ENCODE data around the gene MDFIC2.
"Not testable (repeated sequence)": the region's sequence is repeated elsewhere in the genome, so short reads cannot be mapped to it uniquely, and the experiment has no call there.

MDFIC2 gene

DNA sequence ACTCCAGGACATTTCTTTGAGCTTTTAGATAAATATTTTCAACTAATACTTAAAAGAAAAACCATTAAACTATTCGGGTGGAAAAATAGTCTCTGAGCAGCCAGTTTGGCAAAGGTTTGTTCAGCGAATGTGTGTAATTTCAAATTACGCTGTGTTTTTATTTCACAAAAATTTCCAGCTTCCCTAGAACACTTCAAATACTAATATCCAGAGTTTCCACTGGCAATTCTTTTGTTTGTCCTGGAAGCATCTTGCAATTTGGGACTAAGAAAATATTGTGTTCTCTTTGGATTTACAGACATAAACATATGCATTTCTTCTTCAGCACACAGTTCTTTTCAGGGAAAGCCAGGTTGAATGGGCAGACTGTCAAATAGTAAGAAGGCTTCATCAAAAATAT lies 61.9 kb downstream of the MDFIC2 start:
- DNase-seq = no peak

DNA sequence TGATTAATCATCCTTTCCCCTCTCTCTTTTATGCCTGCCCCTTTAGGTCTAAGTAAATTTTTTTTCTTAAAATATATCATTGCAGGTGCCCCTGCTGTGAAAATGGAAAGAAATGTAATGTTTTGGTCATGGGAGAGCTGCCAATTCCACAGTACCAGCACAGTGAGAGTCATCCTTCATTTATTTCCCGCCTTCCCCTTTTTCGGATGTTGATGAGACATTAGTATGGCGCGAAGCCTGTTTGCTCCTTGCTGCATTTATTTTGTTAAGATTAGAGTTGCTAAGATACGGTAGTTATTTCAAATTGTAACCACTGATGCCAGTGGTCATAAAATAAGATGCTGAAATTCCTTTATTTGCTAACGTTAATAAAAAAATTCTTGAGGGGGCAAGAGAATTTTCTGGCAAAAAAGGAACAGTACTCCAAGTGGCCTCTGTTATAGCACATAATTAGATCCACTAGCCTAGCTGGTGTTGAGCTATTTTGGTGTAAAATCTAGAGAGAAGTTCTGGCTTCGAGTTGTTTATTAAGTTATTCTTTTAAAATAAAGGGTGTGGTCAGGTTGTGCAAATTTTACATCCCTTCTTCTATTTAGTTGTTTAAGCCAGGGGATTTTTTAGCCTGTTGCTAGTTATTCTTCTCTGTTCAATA lies 62.8 kb downstream of the MDFIC2 start:
- DNase-seq = no peak

DNA sequence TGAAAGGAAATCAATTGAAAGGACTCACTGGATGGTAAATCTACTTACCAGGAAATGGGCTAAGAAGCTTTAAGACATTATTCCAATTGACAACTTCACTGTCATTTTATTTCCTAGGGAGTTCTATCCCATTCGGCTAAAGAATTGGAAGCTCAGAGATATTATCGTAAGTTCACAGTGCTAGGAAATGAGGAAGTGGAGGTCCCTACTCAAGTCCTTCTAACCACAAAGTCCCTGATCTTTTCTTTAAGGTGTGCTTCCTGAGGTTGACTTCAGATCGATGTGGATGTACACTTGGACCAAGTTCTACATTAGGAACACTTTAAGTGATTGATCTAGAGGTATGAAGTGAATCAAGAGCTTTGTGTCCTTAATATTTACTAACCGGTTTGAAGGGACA lies 63.6 kb downstream of the MDFIC2 start:
- DNase-seq = no peak

DNA sequence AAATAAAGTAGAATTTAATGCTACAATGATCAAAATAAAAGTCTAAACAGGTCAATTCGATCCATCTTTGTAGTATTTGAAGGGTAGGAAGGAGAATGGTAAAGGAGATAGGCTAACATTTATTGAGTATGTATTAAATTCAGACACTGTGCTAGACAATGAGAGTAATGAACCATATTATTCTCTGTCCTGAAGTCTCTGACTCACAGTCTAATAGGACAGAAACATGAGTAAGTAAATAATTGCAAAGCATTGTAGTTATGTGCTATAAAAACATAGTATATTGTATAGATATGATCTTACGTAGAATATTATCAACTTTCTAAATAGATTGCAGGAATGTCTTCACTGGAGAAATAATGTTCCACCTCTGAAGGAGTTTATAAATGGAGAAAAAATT lies 64.5 kb downstream of the MDFIC2 start:
- DNase-seq = no peak

- no peak for DNase-seq
Observed at GRCh38 chr3:70245746-70246525, 66.5 kb downstream of the MDFIC2 start.

DNA sequence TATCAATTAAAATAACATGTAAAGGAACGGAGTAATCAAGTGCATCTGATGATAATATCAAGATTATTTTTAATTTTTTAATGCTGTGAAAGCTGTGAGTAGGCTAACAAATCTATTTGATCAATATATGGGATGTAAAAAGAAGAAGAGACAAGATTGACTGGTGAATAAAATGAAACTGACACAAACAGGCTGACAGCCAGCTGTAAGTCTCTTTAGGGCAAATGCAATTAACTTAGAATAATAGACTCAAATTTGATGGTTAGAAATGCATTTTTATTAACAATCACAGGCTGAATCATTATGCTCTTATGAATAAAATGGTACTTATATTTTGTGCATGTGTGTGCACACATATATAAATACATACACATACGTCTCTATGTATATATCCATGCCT lies 68.0 kb downstream of the MDFIC2 start:
- DNase-seq = no peak

DNA sequence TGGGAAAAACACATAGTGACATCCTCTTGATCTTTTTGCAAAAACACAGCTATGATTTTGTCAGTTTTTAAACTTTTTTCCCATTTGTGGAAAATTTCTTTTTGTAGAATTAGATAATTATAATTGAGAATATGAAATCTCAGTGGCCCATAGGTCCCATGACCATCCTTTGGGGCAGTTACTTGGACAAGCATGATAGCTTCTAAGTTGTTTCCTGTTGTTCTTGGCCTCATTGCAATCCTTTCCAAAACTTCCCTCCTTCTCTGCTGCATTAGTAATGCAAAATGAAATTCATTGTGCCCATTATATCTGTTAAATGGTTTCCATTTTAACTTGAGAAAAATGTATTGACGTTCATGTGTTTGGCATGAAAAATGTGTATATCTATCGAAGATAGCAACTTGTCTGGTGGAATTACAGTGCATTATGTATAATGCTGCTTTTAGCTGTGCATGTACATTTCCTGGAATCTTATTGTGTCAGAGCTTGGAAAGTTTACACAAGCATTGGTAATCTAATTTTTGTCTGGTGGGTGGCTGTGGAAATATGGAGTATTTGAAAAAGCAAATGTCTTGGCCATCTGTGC lies 70.0 kb downstream of the MDFIC2 start:
- no peak for DNase-seq

- no peak for DNase-seq
Observed at GRCh38 chr3:70233812-70234211, 78.6 kb downstream of the MDFIC2 start.

GRCh38 chr3:70233112-70233511 lies 79.3 kb downstream of the MDFIC2 start:
- no peak for DNase-seq

GRCh38 chr3:70231266-70231701 lies 81.2 kb downstream of the MDFIC2 start:
- DNase-seq = no peak

DNA sequence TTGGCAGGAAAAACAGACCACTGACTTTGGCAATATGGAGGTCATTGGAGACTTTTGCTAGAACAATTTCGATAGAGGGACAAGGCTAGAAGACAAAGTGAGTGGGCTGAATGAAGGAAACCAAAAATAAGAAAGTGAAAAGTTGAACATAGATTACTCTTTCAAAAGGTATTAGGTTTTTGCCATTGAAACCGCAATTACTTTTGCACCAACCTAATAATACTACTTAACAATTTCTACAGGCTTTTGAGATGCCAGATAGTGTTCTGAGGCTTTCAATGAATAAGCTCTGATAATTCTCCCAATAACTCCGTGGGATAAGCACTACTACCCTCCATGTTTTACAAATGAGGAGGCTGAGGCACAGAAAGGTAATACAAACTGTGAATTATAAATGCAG lies 85.0 kb downstream of the MDFIC2 start:
- DNase-seq = no peak

GRCh38 chr3:70225146-70225545 lies 87.3 kb downstream of the MDFIC2 start:
- no peak for DNase-seq

GRCh38 chr3:70224337-70224736 lies 88.1 kb downstream of the MDFIC2 start:
- DNase-seq = no peak

GRCh38 chr3:70218471-70218870 lies 94.0 kb downstream of the MDFIC2 start:
- DNase-seq = no peak

GRCh38 chr3:70211274-70211673 lies 101.2 kb downstream of the MDFIC2 start:
- not testable (repeated sequence) for DNase-seq

GRCh38 chr3:70201975-70202374 lies 110.5 kb downstream of the MDFIC2 start:
- no peak for DNase-seq

- DNase-seq = no peak
Observed at GRCh38 chr3:70189884-70190473, 122.5 kb downstream of the MDFIC2 start.

DNA sequence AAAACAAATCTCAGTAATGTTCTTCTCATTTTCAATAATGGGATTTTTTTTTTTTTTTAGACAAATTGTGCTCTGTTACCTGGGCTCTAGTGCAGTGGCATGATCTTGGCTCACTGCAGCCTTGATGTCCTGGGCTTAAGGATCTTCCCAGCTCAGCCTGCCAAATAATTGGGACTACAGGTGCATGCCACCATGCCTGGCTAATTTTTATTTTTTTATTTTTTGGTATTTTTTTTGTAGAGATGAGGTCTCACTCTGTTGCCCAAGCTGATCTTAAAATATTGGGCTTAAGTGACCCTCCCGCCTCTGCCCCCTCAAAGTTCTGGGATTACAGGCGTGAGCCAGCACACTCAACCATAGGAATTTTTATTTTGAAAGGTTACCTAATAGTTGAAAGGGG lies 126.2 kb downstream of the MDFIC2 start:
- no peak for DNase-seq

DNA sequence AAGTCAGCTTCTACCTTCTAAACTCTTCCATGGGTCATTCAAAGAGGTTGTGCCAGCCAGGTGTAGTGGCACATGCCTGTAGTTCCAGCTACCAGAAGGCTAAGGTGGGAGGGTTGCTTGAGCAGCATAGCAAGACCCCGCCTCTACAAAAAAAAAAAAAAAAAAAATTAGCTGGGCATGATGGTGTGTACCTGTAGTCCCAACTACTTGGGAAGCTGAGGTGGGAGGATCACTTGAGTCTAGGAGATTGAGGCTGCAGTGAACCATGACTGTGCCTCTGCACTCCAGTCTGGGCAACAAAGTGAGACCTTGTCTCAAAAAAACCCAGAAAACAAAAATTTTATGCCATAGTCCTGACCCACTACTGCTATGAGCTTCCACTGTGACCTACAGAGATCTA lies 126.8 kb downstream of the MDFIC2 start:
- DNase-seq = no peak

DNA sequence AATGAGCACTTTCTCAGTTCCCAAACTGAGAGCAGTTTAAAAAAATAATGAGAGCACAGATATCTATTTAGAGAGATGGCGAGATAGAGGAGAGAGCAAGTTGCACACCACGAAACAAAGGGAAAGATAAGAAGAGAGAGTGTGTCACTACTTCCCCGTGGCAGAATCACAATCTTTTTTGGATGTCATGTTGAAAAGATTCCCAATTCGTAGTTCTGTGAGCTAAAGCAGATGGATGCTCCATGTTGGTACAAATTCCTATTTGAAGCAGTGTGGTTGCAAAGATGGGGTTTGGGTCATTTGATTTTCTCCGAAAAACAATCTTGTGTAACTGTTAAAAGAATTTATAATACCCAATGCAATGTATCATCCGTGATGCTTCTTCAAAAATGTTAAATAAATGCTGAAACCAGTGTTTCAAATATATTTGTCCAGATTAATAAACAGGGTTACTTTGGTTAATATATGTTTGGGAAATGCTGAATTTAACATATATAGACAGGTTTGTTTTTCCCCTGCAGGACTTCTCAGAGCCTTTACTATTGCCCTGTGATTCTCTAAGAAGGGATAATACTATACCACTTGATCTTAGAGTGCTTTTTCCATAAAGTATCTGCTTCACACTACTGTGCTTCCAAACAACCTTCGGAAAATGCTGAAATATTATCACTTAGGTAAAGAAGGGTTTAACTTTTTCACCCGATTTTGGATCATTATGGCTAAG lies 128.5 kb downstream of the MDFIC2 start:
- no peak for DNase-seq

DNA sequence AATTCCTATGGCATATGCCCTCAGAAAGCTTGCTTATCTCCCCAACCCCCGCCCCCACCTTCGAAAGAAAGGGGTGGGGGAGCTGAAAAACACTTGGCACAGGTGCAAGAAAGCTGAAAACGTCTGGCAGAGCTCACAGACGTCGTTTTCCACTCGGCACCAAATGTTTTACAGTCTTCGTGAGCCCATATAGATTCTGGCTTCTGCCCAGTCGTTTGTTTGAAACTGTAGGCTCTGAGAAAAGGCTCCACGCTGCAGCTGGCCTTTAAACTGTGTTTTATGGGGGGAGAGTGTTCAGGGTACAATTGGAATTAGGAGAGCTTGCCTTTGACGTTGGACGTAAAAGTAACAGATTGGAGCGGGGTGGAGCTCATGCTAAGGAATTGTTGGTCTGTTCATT lies 130.3 kb downstream of the MDFIC2 start:
- no peak for DNase-seq

DNA sequence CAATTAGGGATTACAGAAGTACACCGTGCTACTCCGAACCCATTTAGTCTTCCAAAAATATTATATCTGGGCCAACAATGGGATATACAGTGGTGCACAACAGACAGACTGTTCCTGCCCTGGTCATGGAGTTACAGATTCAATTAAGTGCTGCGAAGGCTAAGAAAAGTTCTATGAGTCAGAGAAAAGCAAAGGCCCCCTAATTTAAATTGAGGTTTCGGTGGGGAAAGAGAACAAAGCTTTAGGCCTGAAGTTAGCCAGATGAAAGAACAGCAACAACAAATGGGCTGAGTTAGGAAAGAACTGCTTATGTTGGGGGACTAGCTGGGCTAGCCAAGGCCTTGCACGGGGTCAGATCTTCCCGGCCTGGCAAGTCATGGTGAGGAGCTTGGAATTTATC lies 131.8 kb downstream of the MDFIC2 start:
- DNase-seq = no peak

GRCh38 chr3:70179111-70179510 lies 133.3 kb downstream of the MDFIC2 start:
- no peak for DNase-seq
